Type B pancreatic cell (in vitro differentiated cells): ENCODE measurements around the gene EGLN3. TPM values are rescaled to one million over a fixed set of nuclear protein-coding genes. Genes with fewer than 3 reads are reported as not detected.
"Not testable (repeated sequence)": the region's sequence is repeated elsewhere in the genome, so short reads cannot be mapped to it uniquely, and the experiment has no call there.

ENCODE experiments used
- DNase-seq: peaks from one replicate; pipeline ENCODE4 v3.0.0; 2021; ENCODE audit warnings: mixed read lengths; ENCODE audit not compliant: unreplicated experiment; ENCODE audit errors: extremely low spot score
- H3K27ac Mint-ChIP-seq: 2 replicates; pipeline ENCODE4 v1.8.0; 2021; ENCODE audit warnings: mild to moderate bottlenecking, mixed read lengths
- H3K27me3 Mint-ChIP-seq: 2 replicates; pipeline ENCODE4 v1.8.0; 2021; ENCODE audit warnings: mixed read lengths
- H3K36me3 Mint-ChIP-seq: 2 replicates; pipeline ENCODE4 v1.8.0; 2021; ENCODE audit warnings: mixed read lengths
- H3K4me1 Mint-ChIP-seq: one replicate; pipeline ENCODE4 v1.8.0; 2021; ENCODE audit warnings: mixed read lengths; ENCODE audit not compliant: unreplicated experiment
- H3K4me3 Mint-ChIP-seq: 2 replicates; pipeline ENCODE4 v1.8.0; 2021; ENCODE audit warnings: mild to moderate bottlenecking, mixed read lengths
- H3K9me3 Mint-ChIP-seq: 2 replicates; pipeline ENCODE4 v1.8.0; 2021; ENCODE audit warnings: mixed read lengths
- total RNA-seq: library from RNA; stranded (reverse); gene quantifications from 2 replicates; pipeline ENCODE4 v1.2.1, GENCODE V29; 2021; ENCODE audit warnings: low replicate concordance
- TF ChIP-seq, protein P1 (sequence below): fragments of 200-600 bp; sonication (generic); conservative IDR thresholded peaks from 2 replicates; pipeline ENCODE4 v1.5.0; 2021; ENCODE audit warnings: antibody characterized with exemption, mild to moderate bottlenecking

EGLN3 gene
- total RNA-seq, 1 donor from 2014 or later: 13.6 TPM

DNA sequence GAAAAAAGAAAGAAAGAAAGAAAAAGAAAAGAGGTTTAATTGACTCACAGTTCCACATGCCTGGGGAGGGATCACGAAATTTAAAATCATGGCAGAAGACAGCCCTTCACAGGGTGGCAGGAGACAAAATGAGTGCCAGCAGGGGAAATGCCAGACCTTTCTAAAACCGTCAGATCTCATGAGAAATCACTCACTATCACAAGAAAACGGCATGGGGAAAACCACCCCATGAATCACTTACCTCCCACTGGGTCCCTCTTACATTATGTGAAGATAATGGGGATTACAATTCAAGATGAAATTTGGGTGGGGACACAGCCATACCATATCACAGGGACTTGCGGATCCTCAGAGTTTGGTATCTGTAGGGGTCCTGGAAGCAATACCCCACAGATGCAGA, 16.3 kb upstream of the EGLN3 start:
- peaks cover 14% of the 10 kb centered on the region for H3K9me3 Mint-ChIP-seq
- H3K27ac Mint-ChIP-seq: no peak overlapping the region
- no peak overlapping the region for H3K4me3 Mint-ChIP-seq
- peaks cover 19% of the 10 kb centered on the region for H3K4me1 Mint-ChIP-seq
- TF ChIP-seq, protein P1, sequence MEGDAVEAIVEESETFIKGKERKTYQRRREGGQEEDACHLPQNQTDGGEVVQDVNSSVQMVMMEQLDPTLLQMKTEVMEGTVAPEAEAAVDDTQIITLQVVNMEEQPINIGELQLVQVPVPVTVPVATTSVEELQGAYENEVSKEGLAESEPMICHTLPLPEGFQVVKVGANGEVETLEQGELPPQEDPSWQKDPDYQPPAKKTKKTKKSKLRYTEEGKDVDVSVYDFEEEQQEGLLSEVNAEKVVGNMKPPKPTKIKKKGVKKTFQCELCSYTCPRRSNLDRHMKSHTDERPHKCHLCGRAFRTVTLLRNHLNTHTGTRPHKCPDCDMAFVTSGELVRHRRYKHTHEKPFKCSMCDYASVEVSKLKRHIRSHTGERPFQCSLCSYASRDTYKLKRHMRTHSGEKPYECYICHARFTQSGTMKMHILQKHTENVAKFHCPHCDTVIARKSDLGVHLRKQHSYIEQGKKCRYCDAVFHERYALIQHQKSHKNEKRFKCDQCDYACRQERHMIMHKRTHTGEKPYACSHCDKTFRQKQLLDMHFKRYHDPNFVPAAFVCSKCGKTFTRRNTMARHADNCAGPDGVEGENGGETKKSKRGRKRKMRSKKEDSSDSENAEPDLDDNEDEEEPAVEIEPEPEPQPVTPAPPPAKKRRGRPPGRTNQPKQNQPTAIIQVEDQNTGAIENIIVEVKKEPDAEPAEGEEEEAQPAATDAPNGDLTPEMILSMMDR: no peak
- H3K27me3 Mint-ChIP-seq: no peaks in the 10 kb centered on the region
- H3K36me3 Mint-ChIP-seq: no peaks in the 10 kb centered on the region
- no peak for DNase-seq

DNA sequence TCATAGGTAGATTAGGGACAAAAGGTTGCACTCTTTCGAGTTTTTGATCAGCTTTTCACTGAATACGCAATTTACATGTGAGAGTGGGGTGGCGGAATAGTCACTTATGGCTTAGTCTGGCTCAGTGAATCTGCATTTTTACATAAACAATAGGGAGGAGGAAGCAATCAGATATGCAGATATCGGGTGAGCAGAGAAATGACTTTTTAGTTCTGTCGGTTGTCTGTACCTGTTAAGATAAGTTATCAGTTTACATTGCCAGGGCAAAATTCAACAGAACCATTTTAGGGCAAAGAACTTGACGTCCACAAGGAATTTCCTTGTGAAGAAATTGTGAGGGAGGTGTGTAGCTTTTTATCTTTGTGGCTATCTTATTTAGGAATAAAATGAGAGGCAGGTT, 15.4 kb upstream of the EGLN3 start:
- Mint-ChIP-seq H3K27me3 (no peaks in the 10 kb centered on the region), H3K9me3 (peaks cover 15% of the 10 kb centered on the region), H3K4me3 (no peak overlapping the region), H3K36me3 (no peaks in the 10 kb centered on the region), H3K27ac (no peak overlapping the region), H3K4me1 (peaks cover 19% of the 10 kb centered on the region)
- DNase-seq: no peak
- TF ChIP-seq, protein P1: no peak

DNA sequence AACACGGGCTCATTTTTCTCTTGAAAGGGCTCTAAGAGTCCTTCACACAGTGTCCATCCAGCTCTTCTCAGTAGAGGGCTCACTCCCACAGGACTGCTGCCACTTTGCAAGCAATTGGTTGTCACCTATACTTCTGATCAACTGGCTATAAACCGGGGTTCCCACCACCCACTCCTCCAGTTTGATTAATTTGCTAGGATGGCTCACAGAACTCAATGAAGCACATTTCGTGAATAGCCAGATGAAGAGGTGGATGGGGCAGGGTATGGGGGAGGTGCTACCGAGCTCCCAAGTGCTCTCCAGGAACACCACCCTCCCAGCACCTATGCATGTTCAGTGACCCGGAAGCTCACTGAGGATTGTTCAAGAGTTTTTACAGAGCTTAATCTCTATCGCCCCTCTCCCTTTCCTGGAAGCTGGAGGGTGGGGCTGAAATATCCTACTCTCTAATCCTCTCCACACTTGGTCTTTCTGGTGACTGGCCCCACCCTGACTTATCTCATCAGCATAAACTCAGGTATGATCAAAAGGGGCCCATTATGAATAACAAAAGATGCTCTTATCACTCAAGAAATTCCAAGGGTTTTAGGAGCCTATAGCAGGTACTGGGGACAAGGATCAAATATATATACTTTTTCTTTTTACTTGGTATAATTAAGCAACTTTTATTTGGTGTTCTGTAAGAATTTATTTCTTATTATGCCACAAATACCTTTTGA, 13.9 kb upstream of the EGLN3 start:
- Mint-ChIP-seq H3K4me1 (peaks cover 19% of the 10 kb centered on the region), H3K9me3 (peaks cover 6% of the 10 kb centered on the region), H3K27me3 (no peaks in the 10 kb centered on the region), H3K36me3 (no peaks in the 10 kb centered on the region), H3K4me3 (no peak overlapping the region), H3K27ac (no peak overlapping the region)
- no peak for DNase-seq
- TF ChIP-seq, protein P1: no peak

DNA sequence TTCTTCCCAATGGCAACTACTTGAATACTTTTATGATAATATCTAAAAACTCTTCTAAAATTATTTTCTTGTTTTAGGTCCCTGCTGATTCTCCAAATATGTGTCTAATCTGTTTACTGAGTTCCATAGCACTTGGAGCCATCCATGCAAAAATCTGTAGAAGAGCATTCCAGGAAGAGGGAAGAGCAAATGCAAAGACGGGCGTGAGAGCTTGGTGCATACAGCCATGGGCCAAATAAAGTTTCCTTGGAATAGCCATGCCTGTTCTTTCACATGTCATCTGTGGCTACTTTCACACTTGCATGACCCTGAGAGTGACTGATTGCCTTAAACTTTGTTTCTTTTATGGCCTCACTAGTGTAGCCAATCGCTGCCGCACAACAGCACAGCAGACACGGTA, 13.0 kb upstream of the EGLN3 start:
- TF ChIP-seq, protein P1: no peak
- Mint-ChIP-seq H3K9me3 (peaks cover 5% of the 10 kb centered on the region), H3K36me3 (no peaks in the 10 kb centered on the region), H3K27ac (no peak overlapping the region), H3K4me3 (no peak overlapping the region), H3K4me1 (peaks cover 16% of the 10 kb centered on the region), H3K27me3 (no peaks in the 10 kb centered on the region)
- DNase-seq: no peak

DNA sequence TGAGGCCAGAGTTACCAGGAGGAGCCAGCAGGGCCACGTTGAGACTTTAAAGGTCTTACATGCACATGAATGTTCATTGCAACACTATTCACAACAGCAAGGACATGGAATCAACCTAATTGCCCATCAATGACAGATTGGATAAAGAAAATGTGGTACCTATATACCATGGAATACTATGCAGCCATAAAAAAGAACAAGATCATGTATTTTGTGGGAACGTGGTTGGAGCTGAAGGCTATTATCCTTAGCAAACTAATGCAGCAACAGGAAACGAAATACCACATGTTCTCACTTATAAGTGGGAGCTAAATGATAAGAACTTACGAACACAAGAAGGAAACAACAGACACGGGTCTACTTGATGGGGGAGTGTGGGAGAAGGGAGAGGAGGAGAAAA, 11.6 kb upstream of the EGLN3 start:
- not testable (repeated sequence) for H3K9me3 Mint-ChIP-seq, H3K27me3 Mint-ChIP-seq, H3K27ac Mint-ChIP-seq, DNase-seq, H3K4me3 Mint-ChIP-seq, H3K36me3 Mint-ChIP-seq
- peaks cover 13% of the 10 kb centered on the region for H3K4me1 Mint-ChIP-seq

DNA sequence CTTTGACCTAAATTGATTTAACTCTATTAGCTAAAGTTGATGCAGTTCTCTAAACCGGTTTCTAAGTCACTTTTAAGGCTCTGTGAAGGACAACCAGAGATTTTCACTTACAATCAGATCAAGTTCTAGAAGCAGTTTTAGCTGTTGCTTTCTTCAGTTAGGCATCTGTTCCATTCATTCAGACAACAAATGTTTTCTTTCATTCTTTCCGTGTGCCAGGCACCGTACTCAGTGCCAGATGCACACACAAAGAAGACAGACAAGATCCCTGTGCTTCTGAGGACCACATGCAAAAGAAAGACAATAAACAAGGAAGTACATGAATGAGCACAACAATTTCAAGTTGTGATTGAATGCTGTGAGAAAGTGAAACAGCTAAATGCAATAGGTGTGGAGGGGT, 11.1 kb upstream of the EGLN3 start:
- Mint-ChIP-seq H3K27me3 (no peaks in the 10 kb centered on the region), H3K9me3 (peaks cover 5% of the 10 kb centered on the region), H3K27ac (no peak overlapping the region), H3K4me3 (no peak overlapping the region), H3K4me1 (peaks cover 13% of the 10 kb centered on the region), H3K36me3 (no peaks in the 10 kb centered on the region)
- no peak for DNase-seq
- TF ChIP-seq, protein P1: no peak
